ENCODE measurements around the gene KRTAP10-2.

DNA sequence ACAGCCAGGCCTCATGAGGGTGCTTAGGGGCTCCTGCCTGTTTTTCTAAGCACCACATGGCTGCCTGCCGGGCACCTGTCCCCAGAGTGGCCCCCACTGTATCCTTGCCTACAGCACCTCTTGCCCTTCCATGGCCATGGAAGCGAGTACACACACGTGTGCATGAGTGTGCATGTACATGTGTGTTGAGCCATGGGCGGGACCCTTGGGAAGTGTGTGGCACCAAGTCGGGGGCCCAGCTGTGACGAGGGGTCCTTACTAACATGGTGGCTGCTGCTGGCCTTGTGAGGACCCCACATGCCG lies 37.1 kb downstream of the KRTAP10-2 start:
- no peak for TF ChIP-seq EZH2 (IDR thresholded peaks at IDR 0.05; ENCODE audit: insufficient read depth, poor library complexity, severe bottlenecking)
- TF ChIP-seq EZH2phosphoT487 (IDR thresholded peaks at IDR 0.05; ENCODE audit: insufficient read depth, low read depth): no peak

Data from GM23248 (cell line).